Suprapubic skin (tissue), 4 donors: Measurements from ENCODE around the gene TNIP1.

Experiments used
- EP300 ChIP-seq: sonication (generic); formaldehyde crosslinking; IDR thresholded peaks from one replicate; pipeline ENCODE4 v1.6.1; 2017; ENCODE audit warnings: antibody characterized with exemption
- POLR2A ChIP-seq, 2 donors: fragments of 450-650 bp; IDR thresholded peaks; one replicate each; pipeline ENCODE4 v1.6.1; 2017; ENCODE audit warnings: antibody characterized with exemption in 2 of 2, mild to moderate bottlenecking in 2 of 2, moderate library complexity in 2 of 2
- POLR2AphosphoS5 ChIP-seq, 3 donors: sonication (generic); formaldehyde crosslinking; IDR thresholded peaks; one replicate each; pipeline ENCODE4 v1.6.1; 2017; ENCODE audit warnings: antibody characterized with exemption in 3 of 3
- TF ChIP-seq, protein P1 (sequence below), 2 donors: fragments of 200-600 bp in 1 of 2; fragments of 450-650 bp in 1 of 2; sonication (generic) in 1 of 2; IDR thresholded peaks; one replicate each; pipeline ENCODE4 v1.5.1; 2016 to 2019; ENCODE audit warnings: antibody characterized with exemption in 2 of 2, mild to moderate bottlenecking in 1 of 2, moderate library complexity in 1 of 2

GRCh38 chr5:151067632-151068432 is 13.0 kb downstream of the TNIP1 start:
- TF ChIP-seq, protein P1, sequence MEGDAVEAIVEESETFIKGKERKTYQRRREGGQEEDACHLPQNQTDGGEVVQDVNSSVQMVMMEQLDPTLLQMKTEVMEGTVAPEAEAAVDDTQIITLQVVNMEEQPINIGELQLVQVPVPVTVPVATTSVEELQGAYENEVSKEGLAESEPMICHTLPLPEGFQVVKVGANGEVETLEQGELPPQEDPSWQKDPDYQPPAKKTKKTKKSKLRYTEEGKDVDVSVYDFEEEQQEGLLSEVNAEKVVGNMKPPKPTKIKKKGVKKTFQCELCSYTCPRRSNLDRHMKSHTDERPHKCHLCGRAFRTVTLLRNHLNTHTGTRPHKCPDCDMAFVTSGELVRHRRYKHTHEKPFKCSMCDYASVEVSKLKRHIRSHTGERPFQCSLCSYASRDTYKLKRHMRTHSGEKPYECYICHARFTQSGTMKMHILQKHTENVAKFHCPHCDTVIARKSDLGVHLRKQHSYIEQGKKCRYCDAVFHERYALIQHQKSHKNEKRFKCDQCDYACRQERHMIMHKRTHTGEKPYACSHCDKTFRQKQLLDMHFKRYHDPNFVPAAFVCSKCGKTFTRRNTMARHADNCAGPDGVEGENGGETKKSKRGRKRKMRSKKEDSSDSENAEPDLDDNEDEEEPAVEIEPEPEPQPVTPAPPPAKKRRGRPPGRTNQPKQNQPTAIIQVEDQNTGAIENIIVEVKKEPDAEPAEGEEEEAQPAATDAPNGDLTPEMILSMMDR (IDR thresholded peaks at IDR 0.05): no peak
- TF ChIP-seq POLR2A (IDR thresholded peaks at IDR 0.05) (no peak), POLR2AphosphoS5 (IDR thresholded peaks at IDR 0.05) (no peak), EP300 (no peak)
